ENCODE measurements around the gene INHBE. TPM values are rescaled to one million over a fixed set of nuclear protein-coding genes. Genes with fewer than 3 reads are reported as not detected.

The INHBE gene
- total RNA-seq, 4 donors from 2014 or later = not detected

DNA sequence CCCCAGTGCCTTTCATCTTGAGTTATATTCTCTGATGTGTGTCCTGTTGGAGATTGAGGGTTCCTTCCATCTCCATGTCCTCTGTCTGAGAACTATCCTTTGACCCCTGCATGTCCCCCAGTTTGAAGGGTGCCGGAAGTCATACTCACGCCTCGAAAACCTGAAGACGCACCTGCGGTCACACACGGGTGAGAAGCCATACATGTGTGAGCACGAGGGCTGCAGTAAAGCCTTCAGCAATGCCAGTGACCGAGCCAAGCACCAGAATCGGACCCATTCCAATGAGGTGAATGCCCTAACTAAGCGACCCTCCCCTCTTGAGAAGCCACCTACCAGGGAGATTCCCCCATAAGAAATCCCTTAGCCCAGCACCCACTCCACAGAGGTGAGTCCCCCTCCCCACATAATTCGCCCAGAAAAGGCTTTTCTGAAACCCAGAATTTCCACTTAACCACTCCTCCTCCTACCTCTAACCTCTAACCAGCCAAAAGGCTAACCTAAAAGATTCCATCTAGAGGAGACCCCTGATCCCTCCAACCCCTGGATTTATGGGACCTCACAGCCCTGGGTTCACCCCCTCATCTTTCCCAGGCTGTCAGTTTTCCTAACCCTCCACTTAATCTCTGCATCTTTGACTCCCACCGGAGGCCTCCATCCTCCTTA lies 12.2 kb downstream of the INHBE start:
- no peak for DNase-seq (ENCODE audit: low spot score in 2 of 2)
- H3K27me3 ChIP-seq = peaks cover 0 to 5% of the 10 kb centered on the region in 2 donors
- peaks cover 0 to 39% (median 0%) of the 10 kb centered on the region in 3 donors for H3K36me3 ChIP-seq
- 87 to 88% methylated on average over 12 of the region's 12 CpGs for WGBS, 2 donors
- TF ChIP-seq EP300 (IDR thresholded peaks at IDR 0.05) (no peak), POLR2A (IDR thresholded peaks at IDR 0.05) (no peak)
- TF ChIP-seq, protein P1, sequence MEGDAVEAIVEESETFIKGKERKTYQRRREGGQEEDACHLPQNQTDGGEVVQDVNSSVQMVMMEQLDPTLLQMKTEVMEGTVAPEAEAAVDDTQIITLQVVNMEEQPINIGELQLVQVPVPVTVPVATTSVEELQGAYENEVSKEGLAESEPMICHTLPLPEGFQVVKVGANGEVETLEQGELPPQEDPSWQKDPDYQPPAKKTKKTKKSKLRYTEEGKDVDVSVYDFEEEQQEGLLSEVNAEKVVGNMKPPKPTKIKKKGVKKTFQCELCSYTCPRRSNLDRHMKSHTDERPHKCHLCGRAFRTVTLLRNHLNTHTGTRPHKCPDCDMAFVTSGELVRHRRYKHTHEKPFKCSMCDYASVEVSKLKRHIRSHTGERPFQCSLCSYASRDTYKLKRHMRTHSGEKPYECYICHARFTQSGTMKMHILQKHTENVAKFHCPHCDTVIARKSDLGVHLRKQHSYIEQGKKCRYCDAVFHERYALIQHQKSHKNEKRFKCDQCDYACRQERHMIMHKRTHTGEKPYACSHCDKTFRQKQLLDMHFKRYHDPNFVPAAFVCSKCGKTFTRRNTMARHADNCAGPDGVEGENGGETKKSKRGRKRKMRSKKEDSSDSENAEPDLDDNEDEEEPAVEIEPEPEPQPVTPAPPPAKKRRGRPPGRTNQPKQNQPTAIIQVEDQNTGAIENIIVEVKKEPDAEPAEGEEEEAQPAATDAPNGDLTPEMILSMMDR (IDR thresholded peaks at IDR 0.05) = no peak
- H3K27ac ChIP-seq = no peak overlapping the region
- no peaks in the 10 kb centered on the region for H3K9me3 ChIP-seq
- peaks cover 0 to 7% (median 0%) of the 10 kb centered on the region in 4 donors for H3K4me1 ChIP-seq
- H3K4me3 ChIP-seq = no peak overlapping the region

DNA sequence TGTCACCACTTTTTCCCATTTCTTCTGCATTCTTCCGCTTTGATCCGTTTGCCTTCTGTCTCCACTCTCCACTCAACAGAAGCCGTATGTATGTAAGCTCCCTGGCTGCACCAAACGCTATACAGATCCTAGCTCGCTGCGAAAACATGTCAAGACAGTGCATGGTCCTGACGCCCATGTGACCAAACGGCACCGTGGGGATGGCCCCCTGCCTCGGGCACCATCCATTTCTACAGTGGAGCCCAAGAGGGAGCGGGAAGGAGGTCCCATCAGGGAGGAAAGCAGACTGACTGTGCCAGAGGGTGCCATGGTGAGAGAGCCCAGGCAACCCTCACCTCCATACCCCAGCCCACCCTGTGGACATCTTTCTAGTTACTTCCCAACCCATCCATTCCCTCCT lies 12.8 kb downstream of the INHBE start:
- Histone ChIP-seq H3K4me3 (no peak overlapping the region), H3K4me1 (peaks cover 0 to 1% (median 0%) of the 10 kb centered on the region in 4 donors), H3K27me3 (peaks cover 0 to 11% of the 10 kb centered on the region in 2 donors), H3K36me3 (peaks cover 0 to 39% (median 0%) of the 10 kb centered on the region in 3 donors), H3K9me3 (no peaks in the 10 kb centered on the region), H3K27ac (no peak overlapping the region)
- TF ChIP-seq, protein P1 (IDR thresholded peaks at IDR 0.05) = no peak
- TF ChIP-seq EP300 (IDR thresholded peaks at IDR 0.05) = no peak
- no peak for TF ChIP-seq POLR2A (IDR thresholded peaks at IDR 0.05)
- DNase-seq (ENCODE audit: low spot score in 2 of 2) = no peak
- 77 to 80% methylated on average over 11 of the region's 11 CpGs for WGBS, 2 donors

DNA sequence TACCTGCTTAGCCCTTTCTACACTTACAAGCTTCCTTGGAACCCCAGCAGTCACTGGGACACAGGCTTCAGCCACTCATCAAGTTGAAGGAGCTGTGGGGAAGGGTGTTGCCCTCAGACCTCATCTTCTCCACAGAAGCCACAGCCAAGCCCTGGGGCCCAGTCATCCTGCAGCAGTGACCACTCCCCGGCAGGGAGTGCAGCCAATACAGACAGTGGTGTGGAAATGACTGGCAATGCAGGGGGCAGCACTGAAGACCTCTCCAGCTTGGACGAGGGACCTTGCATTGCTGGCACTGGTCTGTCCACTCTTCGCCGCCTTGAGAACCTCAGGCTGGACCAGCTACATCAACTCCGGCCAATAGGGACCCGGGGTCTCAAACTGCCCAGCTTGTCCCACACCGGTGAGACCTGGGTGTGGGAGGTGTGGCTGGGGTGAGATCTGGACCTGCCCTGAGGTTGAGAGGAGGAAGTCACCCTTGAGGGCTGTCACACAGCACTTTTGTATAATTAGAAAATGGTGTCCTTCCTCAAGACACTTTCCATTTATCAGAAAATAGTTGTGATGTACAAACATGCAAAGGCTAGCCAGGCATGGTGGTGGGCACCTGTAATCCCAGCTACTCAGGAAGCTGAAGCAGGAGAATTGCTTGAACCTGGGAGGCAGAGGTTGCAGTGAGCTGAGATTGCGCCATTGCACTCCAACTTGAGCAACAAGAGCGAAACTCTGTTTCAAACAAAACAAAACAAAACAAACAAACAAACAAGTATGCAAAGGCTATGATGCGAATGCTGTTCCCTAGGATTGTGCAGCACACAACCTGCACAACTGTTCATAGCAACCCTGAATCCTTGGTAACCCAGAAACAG lies 14.4 kb downstream of the INHBE start:
- Histone ChIP-seq H3K27ac (no peak overlapping the region), H3K4me3 (no peak overlapping the region), H3K4me1 (no peaks in the 10 kb centered on the region), H3K9me3 (no peaks in the 10 kb centered on the region), H3K27me3 (peaks cover 0 to 26% of the 10 kb centered on the region in 2 donors), H3K36me3 (peaks cover 0 to 39% (median 0%) of the 10 kb centered on the region in 3 donors)
- TF ChIP-seq, protein P1 (IDR thresholded peaks at IDR 0.05) = no peak
- no peak for TF ChIP-seq POLR2A (IDR thresholded peaks at IDR 0.05)
- TF ChIP-seq EP300 (IDR thresholded peaks at IDR 0.05) = no peak
- 80 to 84% methylated on average over 10 of the region's 10 CpGs for WGBS, 2 donors
- DNase-seq (ENCODE audit: low spot score in 2 of 2) = no peak

DNA sequence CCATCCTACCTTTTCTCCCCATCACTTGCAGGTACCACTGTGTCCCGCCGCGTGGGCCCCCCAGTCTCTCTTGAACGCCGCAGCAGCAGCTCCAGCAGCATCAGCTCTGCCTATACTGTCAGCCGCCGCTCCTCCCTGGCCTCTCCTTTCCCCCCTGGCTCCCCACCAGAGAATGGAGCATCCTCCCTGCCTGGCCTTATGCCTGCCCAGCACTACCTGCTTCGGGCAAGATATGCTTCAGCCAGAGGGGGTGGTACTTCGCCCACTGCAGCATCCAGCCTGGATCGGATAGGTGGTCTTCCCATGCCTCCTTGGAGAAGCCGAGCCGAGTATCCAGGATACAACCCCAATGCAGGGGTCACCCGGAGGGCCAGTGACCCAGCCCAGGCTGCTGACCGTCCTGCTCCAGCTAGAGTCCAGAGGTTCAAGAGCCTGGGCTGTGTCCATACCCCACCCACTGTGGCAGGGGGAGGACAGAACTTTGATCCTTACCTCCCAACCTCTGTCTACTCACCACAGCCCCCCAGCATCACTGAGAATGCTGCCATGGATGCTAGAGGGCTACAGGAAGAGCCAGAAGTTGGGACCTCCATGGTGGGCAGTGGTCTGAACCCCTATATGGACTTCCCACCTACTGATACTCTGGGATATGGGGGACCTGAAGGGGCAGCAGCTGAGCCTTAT lies 15.3 kb downstream of the INHBE start:
- Histone ChIP-seq H3K9me3 (no peaks in the 10 kb centered on the region), H3K27ac (no peak overlapping the region), H3K4me3 (no peak overlapping the region), H3K27me3 (peaks cover 3 to 35% of the 10 kb centered on the region in 2 donors), H3K4me1 (peaks cover 0 to 6% (median 4%) of the 10 kb centered on the region in 4 donors), H3K36me3 (peaks cover 0 to 31% (median 0%) of the 10 kb centered on the region in 3 donors)
- no peak for DNase-seq (ENCODE audit: low spot score in 2 of 2)
- 90 to 92% methylated on average over 11 to 12 of the region's 14 CpGs for WGBS, 2 donors
- no peak for TF ChIP-seq EP300 (IDR thresholded peaks at IDR 0.05)
- no peak for TF ChIP-seq POLR2A (IDR thresholded peaks at IDR 0.05)
- TF ChIP-seq, protein P1 (IDR thresholded peaks at IDR 0.05) = no peak
